Measurements from ENCODE around the gene UBE2H. TPM values are rescaled to one million over a fixed set of nuclear protein-coding genes. Genes with fewer than 3 reads are reported as not detected.

Gene UBE2H
- total and polyA plus RNA-seq, 8 donors = 58.7 to 121 (median 82.8) TPM

- no peak for DNase-seq
- no peak for TF ChIP-seq CTCF (IDR thresholded peaks at IDR 0.05)
- H3K27ac ChIP-seq = no peak overlapping the region
- intact Hi-C loops (cut with DNase I) = no loop called here
- no peak for ATAC-seq
- H3K4me1 ChIP-seq = peaks cover 8 to 15% of the 10 kb centered on the region in 2 donors
- H3K4me3 ChIP-seq = no peak overlapping the region
- H3K9me3 ChIP-seq = no peaks in the 10 kb centered on the region
- H3K36me3 ChIP-seq = peaks cover 0 to 16% of the 10 kb centered on the region in 2 donors
- H3K27me3 ChIP-seq = no peaks in the 10 kb centered on the region
Observed at GRCh38 chr7:129886818-129887186, 66.0 kb downstream of the UBE2H start.

- TF ChIP-seq CTCF (IDR thresholded peaks at IDR 0.05) = no peak
- H3K27ac ChIP-seq = no peak overlapping the region
- H3K4me1 ChIP-seq = peaks cover 8 to 15% of the 10 kb centered on the region in 2 donors
- ATAC-seq (no peak), DNase-seq (no peak)
- H3K4me3 ChIP-seq = no peak overlapping the region
- no peaks in the 10 kb centered on the region for H3K27me3 ChIP-seq
- H3K36me3 ChIP-seq = peaks cover 0 to 16% of the 10 kb centered on the region in 2 donors
- no peaks in the 10 kb centered on the region for H3K9me3 ChIP-seq
- intact Hi-C loops (cut with DNase I) = no loop called here
Observed at GRCh38 chr7:129886167-129886817, 66.5 kb downstream of the UBE2H start.

DNA sequence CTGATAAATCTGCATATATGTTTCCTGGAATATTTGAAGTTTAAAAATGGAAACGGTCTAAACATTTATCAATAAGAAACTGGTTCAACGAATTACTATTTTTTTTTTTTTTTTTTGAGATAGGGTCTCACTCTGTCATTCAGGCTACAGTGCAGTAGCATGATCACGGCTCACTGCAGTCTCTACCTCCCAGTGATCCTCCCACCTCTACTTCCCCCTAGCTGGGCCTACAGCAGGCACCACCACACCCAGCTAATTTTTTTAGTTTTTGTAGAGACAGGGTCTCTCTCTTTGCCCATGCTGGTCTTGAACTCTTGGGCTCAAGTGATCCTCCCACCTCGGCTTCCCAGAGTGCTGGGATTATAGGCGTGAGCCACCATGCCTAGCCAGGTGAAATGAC lies 68.3 kb downstream of the UBE2H start:
- H3K4me1 ChIP-seq = peaks cover 8 to 29% of the 10 kb centered on the region in 2 donors
- no peak for ATAC-seq
- no peak overlapping the region for H3K4me3 ChIP-seq
- no peak overlapping the region for H3K27ac ChIP-seq
- no peaks in the 10 kb centered on the region for H3K9me3 ChIP-seq
- H3K36me3 ChIP-seq = peaks cover 0 to 16% of the 10 kb centered on the region in 2 donors
- DNase-seq = no peak
- intact Hi-C loops (cut with DNase I) = no loop called here
- no peaks in the 10 kb centered on the region for H3K27me3 ChIP-seq
- TF ChIP-seq CTCF (IDR thresholded peaks at IDR 0.05) = no peak

DNA sequence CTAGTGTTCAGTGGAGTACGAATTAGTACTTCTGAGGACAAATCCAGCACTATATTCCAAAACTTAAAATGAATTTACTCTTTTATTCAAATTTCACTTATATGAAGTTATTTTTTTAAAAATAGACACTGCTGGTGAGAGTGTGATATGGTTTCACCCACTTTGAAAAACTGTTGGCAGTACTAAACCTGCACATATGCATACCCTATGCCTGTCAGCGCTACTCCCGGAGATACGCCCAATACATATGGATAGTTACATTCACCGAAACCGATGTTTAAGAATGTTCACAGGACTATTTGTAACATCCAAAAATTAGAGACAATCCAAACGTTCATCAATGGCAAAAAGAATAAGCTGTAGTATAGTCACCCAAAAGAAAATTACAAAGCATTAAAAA lies 69.6 kb downstream of the UBE2H start:
- Histone ChIP-seq H3K36me3 (peaks cover 0 to 18% of the 10 kb centered on the region in 2 donors), H3K4me3 (no peak overlapping the region), H3K4me1 (peaks cover 8 to 22% of the 10 kb centered on the region in 2 donors), H3K27me3 (no peaks in the 10 kb centered on the region), H3K27ac (no peak overlapping the region), H3K9me3 (no peaks in the 10 kb centered on the region)
- ATAC-seq (no peak), DNase-seq (no peak)
- intact Hi-C loops (cut with DNase I) = no loop called here
- no peak for TF ChIP-seq CTCF (IDR thresholded peaks at IDR 0.05)

DNA sequence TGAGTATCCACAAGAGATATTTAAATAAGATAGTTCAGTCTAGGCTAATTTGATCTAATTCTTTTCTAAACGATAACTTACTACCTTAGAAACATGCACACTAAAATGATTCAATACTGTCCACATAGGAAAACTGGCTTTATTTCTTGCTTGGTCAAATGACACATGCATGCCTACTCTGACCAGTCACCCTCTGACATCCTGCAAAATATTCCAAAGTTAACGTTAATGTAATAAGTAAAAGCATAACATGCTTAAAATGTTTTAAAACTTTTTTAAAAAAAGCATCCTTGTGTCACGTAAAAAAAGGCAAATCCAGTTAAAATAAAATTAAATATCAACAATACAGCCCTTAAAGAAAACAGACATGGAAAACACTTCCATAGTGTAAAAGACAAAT lies 70.2 kb downstream of the UBE2H start:
- Histone ChIP-seq H3K4me3 (no peak overlapping the region), H3K27ac (no peak overlapping the region), H3K4me1 (peaks cover 8 to 28% of the 10 kb centered on the region in 2 donors), H3K36me3 (peaks cover 0 to 20% of the 10 kb centered on the region in 2 donors), H3K27me3 (no peaks in the 10 kb centered on the region), H3K9me3 (no peaks in the 10 kb centered on the region)
- intact Hi-C loops (cut with DNase I) = no loop called here
- DNase-seq = no peak
- no peak for ATAC-seq
- no peak for TF ChIP-seq CTCF (IDR thresholded peaks at IDR 0.05)

All from left lung (tissue), 10 donors.